IMR-90 (cell line): ENCODE measurements around the gene CIC. TPM values are rescaled to one million over a fixed set of nuclear protein-coding genes. Genes with fewer than 3 reads are reported as not detected.

Experiments
- ATAC-seq: fragments of 200-7000 bp; cut with Tn5 transposase; 2 replicates; pipeline ENCODE4 v1.9.1; 2020; ENCODE audit warnings: low read depth, mild to moderate bottlenecking, moderate library complexity
- BruUV-seq: library from RNA; stranded (reverse); fragments of 400-500 nt; replicated peaks from 2 replicates; lab custom pipeline; 2021; lab: Mats Ljungman, UMichigan
- CTCF ChIA-PET: fragments of 300-600 bp; formaldehyde crosslinking; extraction: SDS; loops from one replicate; lab custom pipeline; 2021; ENCODE audit warnings: antibody characterized with exemption; lab: Yijun Ruan, JAX
- POLR2A ChIA-PET: fragments of 300-600 bp; sonication (Branson Sonifier 250); formaldehyde crosslinking; loops from one replicate; lab custom pipeline; 2022; ENCODE audit warnings: antibody characterized with exemption; ENCODE audit not compliant: unreplicated experiment; lab: Charles Lee
- DNase-seq: peaks from one replicate; pipeline ENCODE4 v3.0.0; 2013
- H2AFZ ChIP-seq: replicated peaks from 2 replicates; pipeline ENCODE3; 2013; ENCODE audit warnings: low read length, mild to moderate bottlenecking; ENCODE audit not compliant: poor library complexity
- H2AK5ac ChIP-seq: 2 replicates; pipeline ENCODE4 v1.6.1; 2013; ENCODE audit warnings: low read depth, low read length, inconsistent platforms
- H2AK9ac ChIP-seq: replicated peaks from 2 replicates; pipeline ENCODE3; 2013; ENCODE audit warnings: mild to moderate bottlenecking, low read depth, low read length, moderate library complexity; ENCODE audit not compliant: poor library complexity
- H2BK120ac ChIP-seq: 2 replicates; pipeline ENCODE4 v1.6.1; 2013; ENCODE audit warnings: low read depth, low read length, inconsistent platforms
- H2BK15ac ChIP-seq: 3 replicates; pipeline ENCODE4 v1.6.1; 2013; ENCODE audit warnings: low read depth, low read length, inconsistent platforms
- H2BK20ac ChIP-seq: 2 replicates; pipeline ENCODE4 v1.6.1; 2013; ENCODE audit warnings: low read depth, mild to moderate bottlenecking, inconsistent platforms, low read length, moderate library complexity
- H2BK5ac ChIP-seq: 2 replicates; pipeline ENCODE4 v1.6.1; 2013; ENCODE audit warnings: mild to moderate bottlenecking, low read depth, low read length, inconsistent platforms; ENCODE audit not compliant: poor library complexity, severe bottlenecking
- H3K14ac ChIP-seq: replicated peaks from 2 replicates; pipeline ENCODE4 v1.6.1; 2013; ENCODE audit warnings: low read depth, low read length, inconsistent platforms
- H3K18ac ChIP-seq: 2 replicates; pipeline ENCODE4 v1.6.1; 2013; ENCODE audit warnings: low read depth, low read length, control low read depth
- H3K23ac ChIP-seq: 2 replicates; pipeline ENCODE4 v1.6.1; 2013; ENCODE audit warnings: low read depth, low read length, inconsistent platforms
- H3K27ac ChIP-seq: 2 replicates; pipeline ENCODE4 v1.5.1; 2013; ENCODE audit warnings: mild to moderate bottlenecking, control low read depth, low read length; ENCODE audit not compliant: insufficient read depth
- H3K27me3 ChIP-seq: 2 replicates; pipeline ENCODE4 v1.6.1; 2013; ENCODE audit warnings: low read length; ENCODE audit not compliant: control insufficient read depth, insufficient read depth
- H3K36me3 ChIP-seq: 2 replicates; pipeline ENCODE4 v1.6.1; 2013; ENCODE audit warnings: low read length, mixed read lengths; ENCODE audit not compliant: control insufficient read depth, insufficient read depth
- H3K4ac ChIP-seq: 2 replicates; pipeline ENCODE4 v1.6.1; 2013; ENCODE audit warnings: low read depth, low read length, inconsistent platforms
- H3K4me1 ChIP-seq: 2 replicates; pipeline ENCODE4 v1.6.1; 2013; ENCODE audit warnings: low read length, mixed read lengths; ENCODE audit not compliant: control insufficient read depth, insufficient read depth
- H3K4me2 ChIP-seq: 2 replicates; pipeline ENCODE4 v1.6.1; 2013; ENCODE audit warnings: low read depth, mild to moderate bottlenecking, control low read depth, low read length, moderate library complexity
- H3K4me3 ChIP-seq: 2 replicates; pipeline ENCODE4 v1.5.1; 2013; ENCODE audit warnings: low read depth, mild to moderate bottlenecking, control low read depth, low read length, moderate library complexity; ENCODE audit not compliant: insufficient read depth
- H3K56ac ChIP-seq: 2 replicates; pipeline ENCODE4 v1.6.1; 2013; ENCODE audit warnings: low read length, inconsistent platforms; ENCODE audit not compliant: insufficient read depth; ENCODE audit errors: extremely low read depth
- H3K79me1 ChIP-seq, 2 experiments: 2 replicates each; pipeline ENCODE4 v1.6.1; 2013; ENCODE audit warnings: low read length in 2 of 2, inconsistent platforms in 1 of 2, low read depth in 1 of 2
- H3K9ac ChIP-seq: 2 replicates; pipeline ENCODE4 v1.6.1; 2013; ENCODE audit warnings: low read depth, low read length, control low read depth
- H3K9me1 ChIP-seq: 2 replicates; pipeline ENCODE4 v1.6.1; 2013; ENCODE audit warnings: low read length, inconsistent platforms; ENCODE audit not compliant: insufficient read depth
- H3K9me3 ChIP-seq: 2 replicates; pipeline ENCODE4 v1.6.1; 2013; ENCODE audit warnings: low read length; ENCODE audit not compliant: control insufficient read depth, insufficient read depth
- H4K20me1 ChIP-seq: 2 replicates; pipeline ENCODE4 v1.6.1; 2013; ENCODE audit warnings: low read length, inconsistent platforms; ENCODE audit not compliant: insufficient read depth
- H4K5ac ChIP-seq: 2 replicates; pipeline ENCODE4 v1.6.1; 2013; ENCODE audit warnings: mild to moderate bottlenecking, low read depth, low read length, control low read depth
- H4K8ac ChIP-seq, 2 experiments: 2 replicates each; pipeline ENCODE4 v1.6.1; 2013; ENCODE audit warnings: low read depth in 2 of 2, low read length in 2 of 2, control low read depth in 1 of 2, inconsistent platforms in 1 of 2
- H4K91ac ChIP-seq: 2 replicates; pipeline ENCODE4 v1.6.1; 2013; ENCODE audit warnings: low read depth, low read length, inconsistent platforms; ENCODE audit not compliant: insufficient read depth
- CTCF ChIP-seq: conservative IDR thresholded peaks from 2 replicates; pipeline ENCODE4 v1.5.1; 2012; ENCODE audit warnings: mild to moderate bottlenecking, low read depth, low read length, improper control_type of control experiment
- MXI1 ChIP-seq: IDR thresholded peaks from 2 replicates; pipeline ENCODE4 v1.6.1; 2012; ENCODE audit warnings: low read depth, mild to moderate bottlenecking, low read length, moderate library complexity, borderline replicate concordance
- RAD21 ChIP-seq: IDR thresholded peaks from 2 replicates; pipeline ENCODE4 v1.6.1; 2012; ENCODE audit warnings: low read length, improper control_type of control experiment
- RCOR1 ChIP-seq: IDR thresholded peaks from 2 replicates; pipeline ENCODE4 v1.6.1; 2012; ENCODE audit warnings: mild to moderate bottlenecking, low read length, improper control_type of control experiment; ENCODE audit not compliant: insufficient replicate concordance
- RFX5 ChIP-seq: IDR thresholded peaks from 2 replicates; pipeline ENCODE4 v1.8.0; 2012; ENCODE audit warnings: low read depth, mild to moderate bottlenecking, low read length, moderate library complexity
- USF2 ChIP-seq: fragments of 150-350 bp; IDR thresholded peaks from 2 replicates; pipeline ENCODE4 v1.6.1; 2017; ENCODE audit warnings: mild to moderate bottlenecking, antibody characterized with exemption, low read length, low read depth
- WGBS, 2 experiments: methylation state at CpG; one replicate each; pipeline versions ENCODE4 v1.1.5 to v1.1.7; 2013; ENCODE audit warnings: missing lambda C conversion rate in 2 of 2; ENCODE audit not compliant: insufficient read length in 1 of 2; ENCODE audit errors: extremely low coverage in 2 of 2; 5-methylcytosine and 5-hydroxymethylcytosine counted together
- dilution Hi-C: fragments of 300-500 bp; cut with HindIII; formaldehyde crosslinking; loops from one replicate; pipeline ENCODE4 v1.14.3; 2018; ENCODE audit warnings: low sequenced_read_pairs; ENCODE audit not compliant: unreplicated experiment
- in situ Hi-C: fragments of 300-500 bp; cut with MboI; formaldehyde crosslinking; loops from 3 replicates; pipeline ENCODE4 v1.14.3; 2019; ENCODE audit warnings: low sequenced_read_pairs, inconsistent platforms, mixed read lengths
- intact Hi-C: fragments of 100-400 bp; cut with micrococcal nuclease; formaldehyde crosslinking; loops from 2 replicates; pipeline ENCODE4 v1.10.0; 2022
- polyA plus RNA-seq, 3 experiments: library from polyadenylated mRNA; depleted of rRNA; stranded (reverse); fragments of >200 nt; gene quantifications; 2 replicates each; pipeline ENCODE4 v1.2.3, GENCODE V29; 2012; ENCODE audit warnings: low replicate concordance in 1 of 3
- total RNA-seq: library from RNA; depleted of rRNA; stranded (reverse); fragments of >200 nt; gene quantifications from 2 replicates; pipeline ENCODE4 v1.2.3, GENCODE V29; 2012

The CIC gene
- total and polyA plus RNA-seq, 2 of the 4 experiments (the other 2 are of a cell fraction) = 1.8 to 23.2 TPM

- intact Hi-C loops = no loop called here
- H2BK15ac ChIP-seq = no peak overlapping the region
- no peak overlapping the region for H4K5ac ChIP-seq
- H3K14ac ChIP-seq = no peak overlapping the region
- H3K27ac ChIP-seq = no peak overlapping the region
- WGBS, 2 experiments = 95% methylated on average over 3 of the region's 22 CpGs; no CpG with 5 or more reads in 1 of the 2 experiments
- peak overlapping the region; percentile 33 for H2AFZ ChIP-seq
- H3K36me3 ChIP-seq = peaks cover 29% of the 10 kb centered on the region
- H2BK20ac ChIP-seq = no peak overlapping the region
- DNase-seq (no peak), ATAC-seq (no peak)
- H4K91ac ChIP-seq = no peak overlapping the region
- peaks cover 8% of the 10 kb centered on the region; the same call in 1 of the 2 replicates for H3K9me1 ChIP-seq
- H3K9me3 ChIP-seq = no peaks in the 10 kb centered on the region
- no peak overlapping the region for H3K4me2 ChIP-seq
- H4K20me1 ChIP-seq = peaks cover 28% of the 10 kb centered on the region; the same call in 1 of the 2 replicates
- dilution Hi-C loops = no loop called here
- H3K79me1 ChIP-seq = peaks cover 44 to 81% of the 10 kb centered on the region in 2 experiments
- H3K4me3 ChIP-seq = no peak overlapping the region
- H3K18ac ChIP-seq = no peak overlapping the region
- no peak overlapping the region for H2BK5ac ChIP-seq
- H3K56ac ChIP-seq = no peak overlapping the region
- no peaks in the 10 kb centered on the region for H3K27me3 ChIP-seq
- no peak overlapping the region for H3K9ac ChIP-seq
- no peak overlapping the region for H3K4ac ChIP-seq
- peaks cover 25% of the 10 kb centered on the region for H3K4me1 ChIP-seq
- H2AK9ac ChIP-seq = peak overlapping the region; percentile 58
- H3K23ac ChIP-seq = peak overlapping the region; percentile 7; the same call in 1 of the 2 replicates
- BruUV-seq = no TSS peak
- H2AK5ac ChIP-seq = no peak overlapping the region
- CTCF ChIA-PET = no interaction called here
- in situ Hi-C loops = no loop called here
- H4K8ac ChIP-seq = no peak overlapping the region
- POLR2A ChIA-PET = no interaction called here
- no peak for TF ChIP-seq CTCF
- no peak for TF ChIP-seq RCOR1
- no peak for TF ChIP-seq MXI1
- no peak for TF ChIP-seq RFX5
- TF ChIP-seq RAD21 = no peak
- TF ChIP-seq USF2 = no peak
- H2BK120ac ChIP-seq = no peak overlapping the region
These were observed 5.1 kb downstream of the CIC start for GRCh38 chr19:42274065-42274682.
